Erythroblast (primary cell): Measurements from ENCODE around the gene POU6F2.

Experiments
- GATA1 ChIP-seq: IDR thresholded peaks from 2 replicates; pipeline ENCODE4 v1.6.1; 2011; ENCODE audit warnings: low read depth, mild to moderate bottlenecking, control low read depth, low read length, moderate library complexity
- POLR2A ChIP-seq: IDR thresholded peaks from 2 replicates; pipeline ENCODE4 v1.6.1; 2011; ENCODE audit warnings: mild to moderate bottlenecking, low read length

DNA sequence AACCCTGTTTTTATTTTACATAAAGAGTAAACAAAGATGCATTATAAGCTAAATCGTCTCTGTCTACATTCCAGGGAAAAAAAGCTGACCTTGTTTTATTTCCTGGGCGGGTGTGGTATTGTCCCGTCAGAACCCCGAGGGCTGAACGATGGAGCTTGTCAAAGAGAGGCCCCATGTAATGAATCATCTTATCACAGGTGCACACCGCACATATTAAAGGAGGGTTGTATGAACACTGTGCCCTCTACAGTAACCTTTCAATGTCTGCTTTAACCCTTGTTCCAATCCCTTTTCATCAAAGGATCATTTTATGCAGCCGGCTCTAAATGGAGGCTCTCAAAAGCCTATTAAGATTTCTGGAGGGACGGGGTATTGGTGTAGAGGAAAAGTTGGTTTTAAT, 430.0 kb downstream of the POU6F2 start:
- no peak for TF ChIP-seq POLR2A
- TF ChIP-seq GATA1 = no peak
